Ramos (cell line): ENCODE measurements around the gene CEP192.
"Not testable (repeated sequence)": the region's sequence is repeated elsewhere in the genome, so short reads cannot be mapped to it uniquely, and the experiment has no call there.

ENCODE experiments used
- in situ Hi-C: fragments of 300-500 bp; cut with MboI; formaldehyde crosslinking; loops from one replicate; pipeline ENCODE4 v1.14.3; 2022; ENCODE audit warnings: low sequenced_read_pairs; ENCODE audit not compliant: unreplicated experiment

The CEP192 gene, protein sequence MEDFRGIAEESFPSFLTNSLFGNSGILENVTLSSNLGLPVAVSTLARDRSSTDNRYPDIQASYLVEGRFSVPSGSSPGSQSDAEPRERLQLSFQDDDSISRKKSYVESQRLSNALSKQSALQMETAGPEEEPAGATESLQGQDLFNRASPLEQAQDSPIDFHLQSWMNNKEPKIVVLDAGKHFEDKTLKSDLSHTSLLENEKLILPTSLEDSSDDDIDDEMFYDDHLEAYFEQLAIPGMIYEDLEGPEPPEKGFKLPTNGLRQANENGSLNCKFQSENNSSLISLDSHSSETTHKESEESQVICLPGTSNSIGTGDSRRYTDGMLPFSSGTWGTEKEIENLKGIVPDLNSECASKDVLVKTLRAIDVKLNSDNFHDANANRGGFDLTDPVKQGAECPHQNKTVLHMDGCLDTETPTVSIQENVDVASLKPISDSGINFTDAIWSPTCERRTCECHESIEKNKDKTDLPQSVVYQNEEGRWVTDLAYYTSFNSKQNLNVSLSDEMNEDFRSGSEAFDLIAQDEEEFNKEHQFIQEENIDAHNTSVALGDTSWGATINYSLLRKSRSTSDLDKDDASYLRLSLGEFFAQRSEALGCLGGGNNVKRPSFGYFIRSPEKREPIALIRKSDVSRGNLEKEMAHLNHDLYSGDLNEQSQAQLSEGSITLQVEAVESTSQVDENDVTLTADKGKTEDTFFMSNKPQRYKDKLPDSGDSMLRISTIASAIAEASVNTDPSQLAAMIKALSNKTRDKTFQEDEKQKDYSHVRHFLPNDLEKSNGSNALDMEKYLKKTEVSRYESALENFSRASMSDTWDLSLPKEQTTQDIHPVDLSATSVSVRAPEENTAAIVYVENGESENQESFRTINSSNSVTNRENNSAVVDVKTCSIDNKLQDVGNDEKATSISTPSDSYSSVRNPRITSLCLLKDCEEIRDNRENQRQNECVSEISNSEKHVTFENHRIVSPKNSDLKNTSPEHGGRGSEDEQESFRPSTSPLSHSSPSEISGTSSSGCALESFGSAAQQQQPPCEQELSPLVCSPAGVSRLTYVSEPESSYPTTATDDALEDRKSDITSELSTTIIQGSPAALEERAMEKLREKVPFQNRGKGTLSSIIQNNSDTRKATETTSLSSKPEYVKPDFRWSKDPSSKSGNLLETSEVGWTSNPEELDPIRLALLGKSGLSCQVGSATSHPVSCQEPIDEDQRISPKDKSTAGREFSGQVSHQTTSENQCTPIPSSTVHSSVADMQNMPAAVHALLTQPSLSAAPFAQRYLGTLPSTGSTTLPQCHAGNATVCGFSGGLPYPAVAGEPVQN (N-terminal part only)

DNA sequence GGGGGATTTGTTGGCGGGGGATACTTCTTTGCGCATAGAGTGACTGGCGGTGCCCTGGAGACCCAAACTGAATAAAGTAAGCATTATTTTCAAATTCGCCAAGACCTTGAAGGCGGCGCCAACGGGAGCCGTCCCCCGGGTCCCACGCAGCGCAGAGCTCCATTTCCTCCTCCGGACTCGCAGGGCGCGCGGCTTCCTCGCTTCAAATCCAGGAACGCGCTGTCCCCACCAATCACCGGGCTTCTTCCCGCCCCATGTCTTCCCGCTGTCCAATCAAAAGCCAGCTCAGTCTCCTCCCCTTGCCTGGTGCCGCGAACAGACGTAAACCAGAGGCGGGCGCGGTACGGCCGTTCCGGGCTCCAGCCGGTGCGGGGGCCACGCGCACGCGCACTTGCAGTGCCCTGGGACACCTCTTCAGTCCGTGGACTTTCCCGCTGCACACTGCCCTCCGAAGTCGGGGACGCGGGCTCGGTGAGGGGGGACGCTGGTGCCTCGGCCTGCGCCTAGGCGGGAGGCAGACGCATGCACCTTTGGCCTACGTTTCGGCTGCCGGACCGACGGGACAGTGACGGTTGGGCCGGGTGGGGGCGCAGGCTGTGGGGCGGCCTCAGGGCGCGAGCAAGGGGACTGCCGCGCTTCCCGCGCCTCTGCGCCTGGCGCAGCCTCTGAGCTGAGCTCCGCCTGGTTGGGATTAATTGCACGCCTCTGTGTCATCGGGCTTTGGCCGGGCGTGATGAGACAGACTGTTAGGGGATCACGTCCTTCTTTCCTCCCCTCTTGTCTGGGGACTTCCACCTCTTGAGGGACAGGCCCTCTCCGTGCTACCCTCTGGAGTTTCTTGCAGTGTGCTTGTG is at the start of gene CEP192:
Gene CEP192, plus strand, starts transcription at position 396 of the 854 bp plus-strand sequence. CDS start 8,063 bp downstream, outside the sequence.
- in situ Hi-C loops: no loop called here

GRCh38 chr18:12943215-12943614 is 47.9 kb upstream of the CEP192 start:
- in situ Hi-C loops: loop anchor here (25.0 kb wide), 1 partner anchor 556 kb away; the partner anchor contains the start of gene AFG3L2

DNA sequence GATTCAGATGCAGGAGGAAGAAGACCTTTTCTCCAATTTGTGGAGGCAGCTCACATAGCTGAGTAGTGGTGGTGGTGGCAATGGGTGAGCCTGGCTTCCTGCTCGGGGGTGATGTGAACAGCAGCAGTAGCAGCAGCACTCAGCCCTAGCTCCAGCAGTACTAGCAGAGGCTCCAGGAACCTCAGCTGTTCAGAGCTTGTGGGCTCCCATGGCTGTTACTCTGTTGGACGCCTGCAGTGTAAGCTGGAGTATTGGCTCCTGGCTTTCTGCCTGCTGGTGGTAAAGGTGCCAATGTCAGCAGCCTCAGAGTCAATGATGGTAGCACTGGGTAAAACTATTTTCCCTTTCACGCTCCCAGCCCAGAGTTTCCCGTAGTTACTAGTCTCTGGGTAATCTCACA is 46.5 kb upstream of the CEP192 start:
- in situ Hi-C loops: loop anchor here (25.0 kb wide), 1 partner anchor 557 kb away; the partner anchor contains the start of gene AFG3L2

DNA sequence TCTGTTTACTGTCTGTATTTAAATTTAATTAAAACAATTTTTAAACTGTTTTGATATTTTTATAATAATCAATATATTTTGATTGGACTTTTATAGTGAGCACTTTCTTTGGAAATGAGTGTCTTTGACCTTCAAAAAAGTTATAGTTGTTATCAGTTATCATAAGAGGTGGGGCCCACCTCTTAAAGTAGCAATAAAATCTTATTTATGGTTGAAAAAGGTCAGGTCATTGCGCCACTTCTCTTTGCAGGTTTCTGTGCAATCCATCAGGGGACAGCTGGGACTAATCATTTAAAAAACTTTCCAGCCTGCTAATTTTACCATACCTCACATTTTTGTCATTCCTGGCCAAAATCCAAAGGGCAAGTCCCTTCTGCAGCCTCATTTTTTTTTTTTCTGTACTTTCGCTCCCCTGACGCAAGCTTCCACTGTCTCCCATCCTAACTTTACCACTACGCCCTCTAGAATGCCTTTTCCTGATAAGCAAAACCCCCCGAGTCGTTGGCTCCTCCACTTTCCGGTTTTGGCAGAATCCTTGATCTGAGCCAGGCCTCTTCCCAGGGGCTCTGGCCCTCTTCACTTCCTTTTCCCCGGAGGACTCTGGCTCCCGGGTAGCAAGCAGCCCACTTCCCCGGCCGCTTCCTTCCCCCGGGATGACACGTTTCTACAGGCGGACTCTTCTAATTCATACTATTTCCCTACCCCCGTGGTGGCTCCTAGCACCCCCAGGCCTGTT is 44.4 kb upstream of the CEP192 start:
- in situ Hi-C loops: loop anchor here (25.0 kb wide), 1 partner anchor 559 kb away; the partner anchor contains the start of gene AFG3L2

- in situ Hi-C loops: loop anchor here (25.0 kb wide), 1 partner anchor 560 kb away; the partner anchor contains the start of gene AFG3L2
These were observed 43.7 kb upstream of the CEP192 start, which contains the start of gene SEH1L for GRCh38 chr18:12947285-12948049. SEH1L (plus strand) TSS chr18:12948011; CDS start chr18:12948122, 111 bp downstream.

DNA sequence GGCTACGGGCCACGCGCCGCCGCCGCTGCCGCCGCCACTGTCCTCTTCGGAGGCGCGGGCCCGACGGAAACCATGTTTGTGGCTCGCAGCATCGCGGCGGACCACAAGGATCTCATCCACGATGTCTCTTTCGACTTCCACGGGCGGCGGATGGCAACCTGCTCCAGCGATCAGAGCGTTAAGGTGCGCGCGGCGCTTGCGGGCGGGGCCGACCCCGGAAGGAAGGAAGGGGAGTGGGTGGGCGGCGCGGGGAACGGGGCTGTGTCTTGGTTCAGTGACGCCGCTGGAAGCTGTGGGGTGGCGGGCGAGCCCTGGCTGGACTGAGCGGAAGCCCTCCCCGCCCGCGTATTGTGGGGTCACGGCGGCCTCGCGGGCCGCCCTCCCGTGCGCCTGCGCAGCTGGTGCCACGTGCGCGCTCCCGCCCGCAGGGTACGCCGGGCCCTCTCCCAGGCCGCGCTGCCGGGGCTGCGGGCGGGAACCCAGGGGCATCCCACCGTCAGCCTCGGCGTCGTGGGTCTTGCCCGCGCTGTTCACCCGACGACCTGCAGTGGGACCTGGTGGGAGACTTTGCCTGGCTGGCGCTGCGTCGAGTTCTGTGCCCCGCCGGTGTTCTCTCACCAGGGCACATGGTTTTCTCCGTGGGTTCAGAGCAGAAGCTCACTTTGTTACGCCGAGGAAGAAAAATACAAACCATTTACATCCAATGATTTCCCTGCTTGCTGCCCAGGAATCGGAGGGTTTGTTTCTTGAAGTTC is 42.9 kb upstream of the CEP192 start:
- in situ Hi-C loops: loop anchor here (25.0 kb wide), 1 partner anchor 561 kb away; the partner anchor contains the start of gene AFG3L2

GRCh38 chr18:12958478-12958877 is 32.7 kb upstream of the CEP192 start:
- in situ Hi-C loops: no loop called here

DNA sequence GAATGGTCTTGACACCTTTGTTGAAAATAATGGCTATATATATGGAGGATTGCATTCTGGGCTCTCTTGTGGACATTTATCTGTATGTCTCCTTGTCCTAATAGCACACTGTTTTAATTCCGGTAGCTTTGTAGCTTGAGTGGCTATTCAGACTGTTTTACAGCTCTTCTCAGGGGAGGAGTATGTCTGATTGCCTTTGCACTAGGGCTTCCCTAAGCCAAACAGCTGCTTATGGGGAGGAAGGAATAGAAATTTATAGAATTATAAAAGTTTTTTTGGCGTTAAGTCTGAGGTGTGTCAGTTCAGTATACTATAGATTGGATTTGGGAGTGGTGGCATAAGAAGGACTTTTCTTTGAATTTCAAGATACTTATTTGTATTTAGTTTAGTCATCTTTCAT is 30.8 kb upstream of the CEP192 start:
- in situ Hi-C loops: no loop called here

DNA sequence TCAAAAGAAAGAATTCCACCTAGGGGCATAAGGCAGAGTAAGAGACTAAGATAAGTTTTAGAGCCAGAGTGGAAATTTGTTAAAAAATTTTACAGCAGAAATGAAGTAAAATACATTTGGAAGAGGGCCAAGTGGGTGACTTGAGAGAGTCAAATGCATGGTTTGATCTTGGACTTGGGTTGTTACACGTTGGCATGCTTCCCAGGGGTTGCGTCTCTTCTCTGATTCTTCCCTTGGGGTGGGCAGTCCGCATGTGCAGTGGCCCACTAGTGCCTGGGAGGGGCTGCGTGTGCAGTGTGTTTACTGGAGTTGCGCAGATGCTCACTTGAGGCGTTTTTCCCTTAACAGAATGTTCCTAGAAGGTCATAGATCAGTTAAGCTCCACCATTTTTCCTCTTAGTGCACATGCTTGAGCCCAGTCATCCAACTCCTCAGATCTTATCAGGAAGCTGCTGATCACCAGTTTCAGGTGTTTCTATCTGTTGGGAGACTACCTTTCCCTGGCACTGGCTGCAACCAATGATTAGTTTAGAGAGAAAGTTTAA is 30.2 kb upstream of the CEP192 start:
- in situ Hi-C loops: no loop called here

GRCh38 chr18:12963069-12963468 is 28.1 kb upstream of the CEP192 start:
- in situ Hi-C loops: no loop called here

DNA sequence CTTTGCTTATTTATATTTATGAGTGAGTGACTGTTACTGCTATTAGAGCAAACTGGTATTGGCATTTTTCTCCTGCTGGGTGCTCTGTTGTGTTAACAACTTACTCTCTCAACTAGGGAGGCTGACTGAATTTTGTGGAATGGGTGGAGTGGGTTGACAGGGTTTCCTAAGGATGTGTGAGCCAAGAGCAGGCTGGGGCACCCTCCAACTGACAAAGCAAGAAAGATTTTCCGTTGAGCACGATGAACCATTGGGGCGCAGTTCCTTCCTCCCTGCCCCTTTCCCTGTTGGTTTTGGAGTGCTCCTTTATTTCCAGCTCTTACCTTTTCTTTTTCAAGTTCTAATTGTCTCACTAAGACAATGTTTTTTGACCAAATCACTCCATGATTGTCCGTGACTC is 23.0 kb upstream of the CEP192 start:
- in situ Hi-C loops: no loop called here

DNA sequence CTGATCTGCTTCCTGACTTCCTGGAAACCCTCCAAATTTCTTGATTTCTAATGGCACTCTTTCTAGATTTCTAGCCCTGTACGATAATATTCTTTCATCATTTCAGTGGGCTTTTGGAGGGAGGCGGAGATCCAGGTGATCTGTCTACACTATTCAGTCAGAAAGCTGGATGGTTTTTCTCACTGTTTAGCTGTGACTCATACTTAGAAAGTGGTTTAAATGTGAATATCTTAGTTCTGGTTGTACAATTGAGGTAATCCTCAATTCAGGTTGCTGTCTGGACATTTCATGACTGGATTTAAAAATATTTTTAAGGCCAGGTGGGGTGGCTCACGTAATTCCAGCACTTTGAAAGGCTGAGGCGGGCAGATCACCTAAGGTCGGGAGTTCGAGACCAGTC is 22.5 kb upstream of the CEP192 start:
- in situ Hi-C loops: no loop called here

DNA sequence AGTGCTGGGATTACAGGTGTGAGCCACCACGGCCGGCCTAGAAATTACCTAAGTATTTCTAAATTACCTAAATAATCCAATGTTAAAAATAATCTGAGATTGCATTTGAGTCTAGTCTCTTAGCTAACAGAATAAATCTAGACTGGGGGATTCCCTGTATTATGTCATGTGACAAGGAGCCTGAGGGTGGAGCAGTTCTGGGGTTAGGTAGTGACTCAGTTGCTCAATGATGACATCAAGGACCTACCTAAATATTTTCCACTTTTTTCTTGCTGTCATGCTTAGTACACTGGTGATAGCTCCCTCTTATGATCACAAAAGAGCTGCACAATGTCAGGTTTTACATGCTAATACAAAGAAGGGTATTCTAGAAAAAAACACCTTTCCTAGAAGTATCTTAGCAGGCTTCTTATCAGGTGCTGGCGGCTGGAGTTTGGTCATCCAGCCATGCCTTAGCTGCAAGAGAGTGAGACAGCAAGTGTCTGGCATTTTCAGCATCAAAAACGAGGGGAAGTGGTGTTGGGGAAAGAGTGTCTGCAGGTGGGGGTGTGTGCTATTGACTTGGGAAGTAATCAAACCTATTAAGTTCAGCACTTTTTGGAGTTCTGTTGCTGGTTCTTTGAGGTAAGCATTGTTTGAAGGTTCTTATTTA is 17.5 kb upstream of the CEP192 start:
- in situ Hi-C loops: no loop called here

DNA sequence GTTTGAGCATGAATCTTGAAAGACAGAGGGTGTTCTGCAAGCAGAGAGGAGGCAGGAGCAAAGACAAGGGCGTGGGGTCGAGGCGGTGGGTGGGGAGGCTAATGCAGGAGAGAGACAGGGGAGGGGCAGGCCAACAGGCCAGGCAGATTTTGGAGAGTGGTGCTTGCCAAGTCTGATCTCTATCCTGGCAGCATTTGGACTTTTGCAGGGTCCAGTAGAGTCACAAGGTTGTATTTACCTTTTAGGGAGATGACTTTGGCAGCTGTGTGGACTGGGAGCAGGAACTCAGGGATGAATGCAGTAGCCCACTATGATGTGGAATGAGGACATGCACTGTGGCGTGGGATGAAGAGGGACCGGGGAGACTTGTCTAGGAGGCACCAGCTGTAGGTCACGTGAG is 15.7 kb upstream of the CEP192 start:
- in situ Hi-C loops: no loop called here

- in situ Hi-C loops: no loop called here
These were observed 14.9 kb upstream of the CEP192 start for GRCh38 chr18:12976305-12976704.

- in situ Hi-C loops: not testable (repeated sequence)
These were observed 11.1 kb upstream of the CEP192 start for GRCh38 chr18:12980065-12980464.
